Measurements from ENCODE around the gene GANC. TPM values are rescaled to one million over a fixed set of nuclear protein-coding genes. Genes with fewer than 3 reads are reported as not detected.

The GANC gene
- total RNA-seq, 1 experiment from 2014 or later, result 24.0 TPM

- H3K27ac Mint-ChIP-seq (ENCODE audit: low read depth, unreplicated experiment), result no peak overlapping the region
- H3K9me3 Mint-ChIP-seq (ENCODE audit: unreplicated experiment), result no peaks in the 10 kb centered on the region
- no peak for DNase-seq (ENCODE audit: unreplicated experiment)
- H3K4me3 Mint-ChIP-seq (ENCODE audit: unreplicated experiment), result no peak overlapping the region
- peaks cover 8% of the 10 kb centered on the region for H3K36me3 Mint-ChIP-seq (ENCODE audit: insufficient read depth, unreplicated experiment)
- no TSS peak for BruUV-seq (replicated peaks)
- intact Hi-C loops (cut with micrococcal nuclease), result no loop called here
- POLR2A ChIA-PET, result no interaction called here
- no peaks in the 10 kb centered on the region for H3K4me1 Mint-ChIP-seq (ENCODE audit: insufficient read depth, unreplicated experiment)
- TF ChIP-seq CTCF (IDR thresholded peaks at IDR 0.05; ENCODE audit: unreplicated experiment), result no peak
- no peaks in the 10 kb centered on the region for H3K27me3 Mint-ChIP-seq (ENCODE audit: insufficient read depth, unreplicated experiment)
- CTCF ChIA-PET, result interaction anchor here (0.5 kb wide), 1 partner anchor 74 kb away, joined by 5 read pairs; no protein-coding TSS in a partner anchor
These were observed 129.6 kb downstream of the GANC start for GRCh38 chr15:42402455-42403205.

- BruUV-seq (replicated peaks), result no TSS peak
- intact Hi-C loops (cut with micrococcal nuclease), result no loop called here
- Mint-ChIP-seq H3K27ac (ENCODE audit: low read depth, unreplicated experiment) (no peak overlapping the region), H3K36me3 (ENCODE audit: insufficient read depth, unreplicated experiment) (peaks cover 8% of the 10 kb centered on the region), H3K4me1 (ENCODE audit: insufficient read depth, unreplicated experiment) (no peaks in the 10 kb centered on the region), H3K27me3 (ENCODE audit: insufficient read depth, unreplicated experiment) (no peaks in the 10 kb centered on the region), H3K4me3 (ENCODE audit: unreplicated experiment) (no peak overlapping the region), H3K9me3 (ENCODE audit: unreplicated experiment) (no peaks in the 10 kb centered on the region)
- ChIA-PET POLR2A (no interaction called here), CTCF (no interaction called here)
- DNase-seq (ENCODE audit: unreplicated experiment), result no peak
- no peak for TF ChIP-seq CTCF (IDR thresholded peaks at IDR 0.05; ENCODE audit: unreplicated experiment)
These were observed 130.4 kb downstream of the GANC start for GRCh38 chr15:42403389-42403788.

GRCh38 chr15:42404461-42405235 lies 131.6 kb downstream of the GANC start:
- intact Hi-C loops (cut with micrococcal nuclease), result no loop called here
- TF ChIP-seq CTCF (IDR thresholded peaks at IDR 0.05; ENCODE audit: unreplicated experiment), result no peak
- Mint-ChIP-seq H3K9me3 (ENCODE audit: unreplicated experiment) (no peaks in the 10 kb centered on the region), H3K4me1 (ENCODE audit: insufficient read depth, unreplicated experiment) (no peaks in the 10 kb centered on the region), H3K27me3 (ENCODE audit: insufficient read depth, unreplicated experiment) (no peaks in the 10 kb centered on the region), H3K4me3 (ENCODE audit: unreplicated experiment) (no peak overlapping the region), H3K27ac (ENCODE audit: low read depth, unreplicated experiment) (no peak overlapping the region), H3K36me3 (ENCODE audit: insufficient read depth, unreplicated experiment) (peaks cover 13% of the 10 kb centered on the region)
- BruUV-seq (replicated peaks), result no TSS peak
- CTCF ChIA-PET, result interaction anchor here (0.6 to 0.9 kb wide), 3 partner anchors 16 to 325 kb away, joined by 3 read pairs; no protein-coding TSS in a partner anchor
- DNase-seq (ENCODE audit: unreplicated experiment), result no peak
- POLR2A ChIA-PET, result no interaction called here

- ChIA-PET CTCF (no interaction called here), POLR2A (no interaction called here)
- no peaks in the 10 kb centered on the region for H3K27me3 Mint-ChIP-seq (ENCODE audit: insufficient read depth, unreplicated experiment)
- no peak overlapping the region for H3K4me3 Mint-ChIP-seq (ENCODE audit: unreplicated experiment)
- no peaks in the 10 kb centered on the region for H3K4me1 Mint-ChIP-seq (ENCODE audit: insufficient read depth, unreplicated experiment)
- peaks cover 13% of the 10 kb centered on the region for H3K36me3 Mint-ChIP-seq (ENCODE audit: insufficient read depth, unreplicated experiment)
- intact Hi-C loops (cut with micrococcal nuclease), result no loop called here
- BruUV-seq (replicated peaks), result no TSS peak
- no peak for TF ChIP-seq CTCF (IDR thresholded peaks at IDR 0.05; ENCODE audit: unreplicated experiment)
- DNase-seq (ENCODE audit: unreplicated experiment), result no peak
- no peaks in the 10 kb centered on the region for H3K9me3 Mint-ChIP-seq (ENCODE audit: unreplicated experiment)
- no peak overlapping the region for H3K27ac Mint-ChIP-seq (ENCODE audit: low read depth, unreplicated experiment)
These were observed 133.0 kb downstream of the GANC start for GRCh38 chr15:42405863-42406482.

All from MCF 10A (cell line).